ENCODE measurements around the gene SFI1.

GRCh38 chr22:31489632-31490495 is 6.5 kb upstream of the SFI1 start, which contains the start of gene EIF4ENIF1:
- TF ChIP-seq CTCF (IDR thresholded peaks at IDR 0.05; ENCODE audit: insufficient read depth, low read depth, low read length) (no peak), EZH2 (IDR thresholded peaks at IDR 0.05; ENCODE audit: insufficient read depth, low read length) (no peak)
